ENCODE results near the gene NPIPA7.
"Not testable (repeated sequence)": the region's sequence is repeated elsewhere in the genome, so short reads cannot be mapped to it uniquely, and the experiment has no call there.

DNA sequence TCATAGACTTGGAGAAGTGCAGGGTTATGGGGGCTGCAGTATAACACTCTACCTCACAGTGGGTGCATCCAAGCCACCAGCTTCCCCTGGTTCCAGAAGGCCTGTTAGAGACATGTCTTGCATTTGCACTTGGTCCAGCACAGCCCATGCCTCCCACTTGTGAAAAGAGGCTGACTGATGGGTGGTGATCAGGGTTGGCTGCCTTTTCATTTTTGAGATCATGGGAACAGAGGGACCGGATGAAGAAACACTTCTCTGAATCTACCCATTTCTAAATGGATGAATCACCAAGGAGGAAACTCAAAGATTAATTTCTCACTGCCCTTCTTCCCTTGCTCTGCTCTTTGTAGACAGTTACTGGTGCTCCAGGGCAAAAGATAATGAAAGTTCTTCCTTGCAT, 34.8 kb downstream of the NPIPA7 start:
- not testable (repeated sequence) for TF ChIP-seq EZH2 (IDR thresholded peaks at IDR 0.05; ENCODE audit: low read length, missing control alignments)
- TF ChIP-seq, protein P1, sequence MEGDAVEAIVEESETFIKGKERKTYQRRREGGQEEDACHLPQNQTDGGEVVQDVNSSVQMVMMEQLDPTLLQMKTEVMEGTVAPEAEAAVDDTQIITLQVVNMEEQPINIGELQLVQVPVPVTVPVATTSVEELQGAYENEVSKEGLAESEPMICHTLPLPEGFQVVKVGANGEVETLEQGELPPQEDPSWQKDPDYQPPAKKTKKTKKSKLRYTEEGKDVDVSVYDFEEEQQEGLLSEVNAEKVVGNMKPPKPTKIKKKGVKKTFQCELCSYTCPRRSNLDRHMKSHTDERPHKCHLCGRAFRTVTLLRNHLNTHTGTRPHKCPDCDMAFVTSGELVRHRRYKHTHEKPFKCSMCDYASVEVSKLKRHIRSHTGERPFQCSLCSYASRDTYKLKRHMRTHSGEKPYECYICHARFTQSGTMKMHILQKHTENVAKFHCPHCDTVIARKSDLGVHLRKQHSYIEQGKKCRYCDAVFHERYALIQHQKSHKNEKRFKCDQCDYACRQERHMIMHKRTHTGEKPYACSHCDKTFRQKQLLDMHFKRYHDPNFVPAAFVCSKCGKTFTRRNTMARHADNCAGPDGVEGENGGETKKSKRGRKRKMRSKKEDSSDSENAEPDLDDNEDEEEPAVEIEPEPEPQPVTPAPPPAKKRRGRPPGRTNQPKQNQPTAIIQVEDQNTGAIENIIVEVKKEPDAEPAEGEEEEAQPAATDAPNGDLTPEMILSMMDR (conservative IDR thresholded peaks at IDR 0.05 in 1 of 2, IDR thresholded peaks at IDR 0.05 in 1 of 2; ENCODE audit: low read depth in 1 of 2, low read length in 2 of 2) = not testable (repeated sequence)

All from fibroblast of lung (primary cell).